Measurements from ENCODE around the gene GFRA3. TPM values are rescaled to one million over a fixed set of nuclear protein-coding genes. Genes with fewer than 3 reads are reported as not detected.
"Not testable (repeated sequence)": the region's sequence is repeated elsewhere in the genome, so short reads cannot be mapped to it uniquely, and the experiment has no call there.

The GFRA3 gene
- total RNA-seq, 2 donors from 2014 or later: 1.9 TPM; not detected in 1

- intact Hi-C loops (cut with DNase I): no loop called here
- no peak overlapping the region for H3K27ac ChIP-seq
- H3K9me3 ChIP-seq: no peaks in the 10 kb centered on the region
- DNase-seq (ENCODE audit: low spot score): no peak
- WGBS: 81% methylated on average over 3 of the region's 3 CpGs
- H3K27me3 ChIP-seq (replicated peaks; ENCODE audit: insufficient read depth): no peaks in the 10 kb centered on the region
- H3K36me3 ChIP-seq: no peaks in the 10 kb centered on the region
- H3K4me3 ChIP-seq: no peak overlapping the region
- no peak for TF ChIP-seq POLR2A (IDR thresholded peaks at IDR 0.05)
- TF ChIP-seq CTCF (IDR thresholded peaks at IDR 0.05): no peak
- no peak for TF ChIP-seq POLR2AphosphoS5 (IDR thresholded peaks at IDR 0.05)
- no peaks in the 10 kb centered on the region for H3K4me1 ChIP-seq (replicated peaks)
Observed at GRCh38 chr5:138252944-138253343, 21.5 kb downstream of the GFRA3 start.

GRCh38 chr5:138247800-138248199 lies 26.6 kb downstream of the GFRA3 start:
- intact Hi-C loops (cut with DNase I); H3K27ac ChIP-seq; H3K4me1 ChIP-seq (replicated peaks); H3K36me3 ChIP-seq; DNase-seq (ENCODE audit: low spot score); H3K9me3 ChIP-seq; H3K4me3 ChIP-seq; H3K27me3 ChIP-seq (replicated peaks; ENCODE audit: insufficient read depth): not testable (repeated sequence)
- WGBS: 94% methylated on average over 2 of the region's 2 CpGs

- intact Hi-C loops (cut with DNase I): no loop called here
- Histone ChIP-seq H3K27ac (no peak overlapping the region), H3K27me3 (replicated peaks; ENCODE audit: insufficient read depth) (no peaks in the 10 kb centered on the region), H3K36me3 (no peaks in the 10 kb centered on the region), H3K4me1 (replicated peaks) (no peaks in the 10 kb centered on the region), H3K4me3 (no peak overlapping the region), H3K9me3 (no peaks in the 10 kb centered on the region)
- 91% methylated on average over 4 of the region's 4 CpGs for WGBS
- DNase-seq (ENCODE audit: low spot score): no peak
- no peak for TF ChIP-seq POLR2A (IDR thresholded peaks at IDR 0.05)
- no peak for TF ChIP-seq POLR2AphosphoS5 (IDR thresholded peaks at IDR 0.05)
- TF ChIP-seq CTCF (IDR thresholded peaks at IDR 0.05): no peak
Observed at GRCh38 chr5:138246822-138247221, 27.6 kb downstream of the GFRA3 start.

- Histone ChIP-seq H3K4me3 (no peak overlapping the region), H3K27ac (no peak overlapping the region), H3K4me1 (replicated peaks) (no peaks in the 10 kb centered on the region), H3K9me3 (no peaks in the 10 kb centered on the region), H3K36me3 (no peaks in the 10 kb centered on the region), H3K27me3 (replicated peaks; ENCODE audit: insufficient read depth) (no peaks in the 10 kb centered on the region)
- TF ChIP-seq POLR2A (IDR thresholded peaks at IDR 0.05) (no peak), POLR2AphosphoS5 (IDR thresholded peaks at IDR 0.05) (no peak), CTCF (IDR thresholded peaks at IDR 0.05) (no peak)
- intact Hi-C loops (cut with DNase I): no loop called here
- DNase-seq (ENCODE audit: low spot score): peak; percentile 10
- 56% methylated on average over 4 of the region's 4 CpGs for WGBS
Observed at GRCh38 chr5:138246334-138246733, 28.1 kb downstream of the GFRA3 start.

- intact Hi-C loops (cut with DNase I): no loop called here
- Histone ChIP-seq H3K36me3 (no peaks in the 10 kb centered on the region), H3K27ac (no peak overlapping the region), H3K4me3 (no peak overlapping the region), H3K9me3 (no peaks in the 10 kb centered on the region), H3K4me1 (replicated peaks) (no peaks in the 10 kb centered on the region), H3K27me3 (replicated peaks; ENCODE audit: insufficient read depth) (no peaks in the 10 kb centered on the region)
- 25% methylated on average over 1 of the region's 1 CpG for WGBS
- TF ChIP-seq CTCF (IDR thresholded peaks at IDR 0.05) (no peak), POLR2A (IDR thresholded peaks at IDR 0.05) (no peak), POLR2AphosphoS5 (IDR thresholded peaks at IDR 0.05) (no peak)
- DNase-seq (ENCODE audit: low spot score): no peak
Observed at GRCh38 chr5:138245717-138246116, 28.7 kb downstream of the GFRA3 start.

Measured in prostate gland (tissue), 2 donors.